ENCODE measurements around the gene MAJIN.

The MAJIN gene

GRCh38 chr11:64916040-64916774 lies 55.7 kb downstream of the MAJIN start:
- H3K27me3 ChIP-seq (ENCODE audit: control insufficient read depth, insufficient read depth, low read length), result no peaks in the 10 kb centered on the region
- H3K36me3 ChIP-seq (ENCODE audit: control insufficient read depth, insufficient read depth, low read length), result peaks cover 25% of the 10 kb centered on the region
- H3K4me1 ChIP-seq (ENCODE audit: control insufficient read depth, insufficient read depth, low read length), result peaks cover 6% of the 10 kb centered on the region
- H3K9ac ChIP-seq (ENCODE audit: low read depth, low read length), result peak overlapping the region; percentile 74
- no peaks in the 10 kb centered on the region for H3K9me3 ChIP-seq (ENCODE audit: control insufficient read depth, insufficient read depth, low read length)
- peak overlapping the region; percentile 96 for H3K4me3 ChIP-seq (ENCODE audit: low read depth, low read length)

GRCh38 chr11:64915376-64915887 lies 56.5 kb downstream of the MAJIN start:
- Histone ChIP-seq H3K9me3 (ENCODE audit: control insufficient read depth, insufficient read depth, low read length) (no peaks in the 10 kb centered on the region), H3K4me3 (ENCODE audit: low read depth, low read length) (peak overlapping the region; percentile 96), H3K27me3 (ENCODE audit: control insufficient read depth, insufficient read depth, low read length) (no peaks in the 10 kb centered on the region), H3K4me1 (ENCODE audit: control insufficient read depth, insufficient read depth, low read length) (peaks cover 6% of the 10 kb centered on the region), H3K9ac (ENCODE audit: low read depth, low read length) (no peak overlapping the region), H3K36me3 (ENCODE audit: control insufficient read depth, insufficient read depth, low read length) (peaks cover 32% of the 10 kb centered on the region)

- Histone ChIP-seq H3K36me3 (ENCODE audit: control insufficient read depth, insufficient read depth, low read length) (peaks cover 45% of the 10 kb centered on the region), H3K27me3 (ENCODE audit: control insufficient read depth, insufficient read depth, low read length) (no peaks in the 10 kb centered on the region), H3K9ac (ENCODE audit: low read depth, low read length) (no peak overlapping the region), H3K4me1 (ENCODE audit: control insufficient read depth, insufficient read depth, low read length) (peaks cover 6% of the 10 kb centered on the region), H3K4me3 (ENCODE audit: low read depth, low read length) (no peak overlapping the region), H3K9me3 (ENCODE audit: control insufficient read depth, insufficient read depth, low read length) (no peaks in the 10 kb centered on the region)
Measured at GRCh38 chr11:64914123-64914522, 57.8 kb downstream of the MAJIN start.

DNA sequence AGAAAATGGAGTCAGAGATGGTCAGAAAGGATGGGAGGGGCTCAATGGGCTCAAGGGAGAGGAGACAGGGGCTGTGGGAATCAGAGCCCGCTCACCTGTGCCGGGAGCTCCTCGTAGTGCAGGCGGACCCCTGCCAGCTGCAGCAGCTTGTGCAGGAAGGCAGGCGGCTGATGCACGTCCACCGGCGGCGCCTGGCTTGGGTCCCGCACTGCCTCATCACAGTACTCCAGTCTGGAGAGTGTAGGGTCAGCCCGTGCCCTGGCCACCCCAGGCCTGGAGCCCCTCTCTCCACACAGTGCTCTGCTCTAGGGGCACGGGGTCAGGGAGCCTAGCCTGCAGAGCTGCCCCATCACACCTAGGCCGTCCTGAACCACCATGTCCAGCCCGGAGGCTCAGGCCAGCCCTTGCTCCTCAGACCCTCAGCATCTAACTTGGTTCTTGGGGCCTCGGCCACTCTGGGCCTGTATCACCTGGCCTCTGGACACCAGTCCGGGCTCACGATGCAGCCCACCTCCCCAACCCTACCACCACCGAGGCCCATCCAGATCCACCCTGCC lies 58.7 kb downstream of the MAJIN start:
- peaks cover 48% of the 10 kb centered on the region for H3K36me3 ChIP-seq (ENCODE audit: control insufficient read depth, insufficient read depth, low read length)
- no peak overlapping the region for H3K9ac ChIP-seq (ENCODE audit: low read depth, low read length)
- no peaks in the 10 kb centered on the region for H3K9me3 ChIP-seq (ENCODE audit: control insufficient read depth, insufficient read depth, low read length)
- peaks cover 6% of the 10 kb centered on the region for H3K4me1 ChIP-seq (ENCODE audit: control insufficient read depth, insufficient read depth, low read length)
- no peaks in the 10 kb centered on the region for H3K27me3 ChIP-seq (ENCODE audit: control insufficient read depth, insufficient read depth, low read length)
- no peak overlapping the region for H3K4me3 ChIP-seq (ENCODE audit: low read depth, low read length)

DNA sequence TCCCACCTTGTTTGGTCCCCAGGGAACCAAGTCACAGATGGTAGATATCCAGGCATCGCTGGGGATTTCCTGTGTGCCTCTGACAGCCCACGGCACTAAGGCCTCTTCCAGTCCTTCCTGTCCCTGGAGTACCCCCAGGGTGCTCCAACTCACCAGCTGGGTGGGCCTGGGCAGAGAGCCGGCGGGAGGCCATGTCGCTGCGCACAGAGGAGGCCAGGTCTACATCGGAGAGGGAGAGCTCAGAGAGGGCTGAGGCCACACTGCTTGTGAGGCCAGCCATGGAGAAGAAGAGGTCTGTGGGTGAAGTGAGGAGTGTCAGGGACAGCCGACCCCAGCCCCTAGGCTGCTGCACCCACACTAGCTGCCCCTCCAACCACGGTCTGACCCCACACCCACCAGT lies 60.2 kb downstream of the MAJIN start:
- no peaks in the 10 kb centered on the region for H3K9me3 ChIP-seq (ENCODE audit: control insufficient read depth, insufficient read depth, low read length)
- H3K4me3 ChIP-seq (ENCODE audit: low read depth, low read length), result no peak overlapping the region
- H3K27me3 ChIP-seq (ENCODE audit: control insufficient read depth, insufficient read depth, low read length), result no peaks in the 10 kb centered on the region
- peaks cover 59% of the 10 kb centered on the region for H3K36me3 ChIP-seq (ENCODE audit: control insufficient read depth, insufficient read depth, low read length)
- H3K4me1 ChIP-seq (ENCODE audit: control insufficient read depth, insufficient read depth, low read length), result no peaks in the 10 kb centered on the region
- no peak overlapping the region for H3K9ac ChIP-seq (ENCODE audit: low read depth, low read length)

GRCh38 chr11:64911142-64911541 lies 60.8 kb downstream of the MAJIN start:
- H3K27me3 ChIP-seq (ENCODE audit: control insufficient read depth, insufficient read depth, low read length), result no peaks in the 10 kb centered on the region
- peaks cover 62% of the 10 kb centered on the region for H3K36me3 ChIP-seq (ENCODE audit: control insufficient read depth, insufficient read depth, low read length)
- H3K4me3 ChIP-seq (ENCODE audit: low read depth, low read length), result no peak overlapping the region
- H3K4me1 ChIP-seq (ENCODE audit: control insufficient read depth, insufficient read depth, low read length), result no peaks in the 10 kb centered on the region
- H3K9me3 ChIP-seq (ENCODE audit: control insufficient read depth, insufficient read depth, low read length), result no peaks in the 10 kb centered on the region
- H3K9ac ChIP-seq (ENCODE audit: low read depth, low read length), result no peak overlapping the region

DNA sequence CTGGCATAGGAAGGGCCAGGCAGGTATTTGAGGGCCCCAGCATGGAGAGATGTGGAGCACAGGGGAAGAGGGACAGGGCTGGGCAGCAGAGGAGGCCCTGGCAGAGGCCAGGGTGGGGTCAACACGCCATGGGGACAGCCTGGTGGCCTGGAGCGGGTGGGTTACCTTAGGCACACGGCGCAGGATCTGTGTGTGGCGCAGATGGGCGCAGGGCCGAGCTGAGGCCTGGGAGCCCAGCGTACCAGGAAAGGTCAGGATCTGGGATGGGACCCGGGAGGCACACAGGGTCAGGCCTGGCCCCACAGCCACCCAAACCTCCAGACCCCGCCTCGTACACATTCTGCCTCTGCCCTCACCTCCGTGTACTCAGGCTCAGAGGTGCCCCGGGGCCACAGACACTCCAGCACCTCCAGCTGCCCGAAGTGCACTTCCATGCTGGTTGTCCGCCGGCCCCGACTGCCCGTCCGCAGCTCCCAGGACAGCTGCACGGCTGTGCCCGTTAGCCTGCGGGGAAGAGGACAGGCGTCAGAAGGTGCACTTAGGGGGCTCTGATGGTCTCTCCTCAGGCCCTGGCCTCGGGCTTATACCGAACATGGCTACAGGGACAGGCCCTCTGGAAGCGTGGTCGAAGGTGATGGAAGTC lies 61.3 kb downstream of the MAJIN start:
- peaks cover 68% of the 10 kb centered on the region for H3K36me3 ChIP-seq (ENCODE audit: control insufficient read depth, insufficient read depth, low read length)
- H3K9me3 ChIP-seq (ENCODE audit: control insufficient read depth, insufficient read depth, low read length), result no peaks in the 10 kb centered on the region

GRCh38 chr11:64909653-64910343 lies 62.1 kb downstream of the MAJIN start:
- Histone ChIP-seq H3K4me3 (ENCODE audit: low read depth, low read length) (no peak overlapping the region), H3K27me3 (ENCODE audit: control insufficient read depth, insufficient read depth, low read length) (no peaks in the 10 kb centered on the region), H3K9ac (ENCODE audit: low read depth, low read length) (no peak overlapping the region), H3K4me1 (ENCODE audit: control insufficient read depth, insufficient read depth, low read length) (no peaks in the 10 kb centered on the region), H3K9me3 (ENCODE audit: control insufficient read depth, insufficient read depth, low read length) (no peaks in the 10 kb centered on the region), H3K36me3 (ENCODE audit: control insufficient read depth, insufficient read depth, low read length) (peaks cover 72% of the 10 kb centered on the region)

More for the DNA sequence above, 61.3 kb downstream of the MAJIN start:
- Histone ChIP-seq H3K27me3 (ENCODE audit: control insufficient read depth, insufficient read depth, low read length) (no peaks in the 10 kb centered on the region), H3K4me1 (ENCODE audit: control insufficient read depth, insufficient read depth, low read length) (no peaks in the 10 kb centered on the region), H3K4me3 (ENCODE audit: low read depth, low read length) (no peak overlapping the region), H3K9ac (ENCODE audit: low read depth, low read length) (no peak overlapping the region)

DNA sequence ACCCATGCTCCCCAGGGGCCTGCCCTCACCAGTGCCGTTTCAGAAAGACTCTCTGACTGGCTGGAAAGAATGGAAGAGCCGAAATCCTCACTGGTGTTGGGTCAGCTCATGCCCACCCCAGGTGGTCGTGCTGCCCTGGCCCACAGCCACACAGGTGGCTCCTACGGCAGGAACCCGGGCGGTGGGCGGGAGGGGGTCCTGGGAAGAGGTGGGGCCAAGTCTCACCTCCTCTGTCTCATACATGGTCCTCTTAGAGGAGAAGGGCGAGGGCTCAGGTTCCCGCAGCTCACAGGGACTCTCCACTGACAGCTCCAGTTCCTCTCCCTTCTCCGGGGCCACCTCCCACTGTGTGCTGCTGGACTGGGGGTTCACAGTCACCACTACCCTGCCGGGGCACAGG lies 63.1 kb downstream of the MAJIN start:
- Histone ChIP-seq H3K9me3 (ENCODE audit: control insufficient read depth, insufficient read depth, low read length) (no peaks in the 10 kb centered on the region), H3K27me3 (ENCODE audit: control insufficient read depth, insufficient read depth, low read length) (no peaks in the 10 kb centered on the region), H3K36me3 (ENCODE audit: control insufficient read depth, insufficient read depth, low read length) (peaks cover 67% of the 10 kb centered on the region), H3K9ac (ENCODE audit: low read depth, low read length) (no peak overlapping the region), H3K4me1 (ENCODE audit: control insufficient read depth, insufficient read depth, low read length) (no peaks in the 10 kb centered on the region), H3K4me3 (ENCODE audit: low read depth, low read length) (no peak overlapping the region)

DNA sequence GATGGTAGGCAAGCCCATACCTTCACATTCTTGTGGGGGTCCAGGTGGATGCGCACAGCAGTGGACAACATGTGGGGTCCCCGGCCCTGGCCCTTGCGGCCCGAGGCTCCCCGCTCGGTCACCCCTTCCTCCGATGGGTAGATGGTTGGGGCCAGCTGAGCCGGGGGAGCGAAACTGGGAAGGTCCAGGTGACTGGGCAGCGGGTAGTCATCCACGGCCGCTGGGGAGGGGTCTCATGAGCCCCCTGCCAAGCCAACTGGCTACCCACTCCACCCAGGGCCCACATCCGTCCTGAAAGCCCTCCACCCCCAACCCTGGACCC lies 65.6 kb downstream of the MAJIN start:
- Histone ChIP-seq H3K9me3 (ENCODE audit: control insufficient read depth, insufficient read depth, low read length) (no peaks in the 10 kb centered on the region), H3K9ac (ENCODE audit: low read depth, low read length) (no peak overlapping the region), H3K27me3 (ENCODE audit: control insufficient read depth, insufficient read depth, low read length) (no peaks in the 10 kb centered on the region), H3K4me1 (ENCODE audit: control insufficient read depth, insufficient read depth, low read length) (no peaks in the 10 kb centered on the region), H3K36me3 (ENCODE audit: control insufficient read depth, insufficient read depth, low read length) (peaks cover 60% of the 10 kb centered on the region), H3K4me3 (ENCODE audit: low read depth, low read length) (no peak overlapping the region)

GRCh38 chr11:64905516-64906313 lies 66.2 kb downstream of the MAJIN start:
- Histone ChIP-seq H3K9ac (ENCODE audit: low read depth, low read length) (no peak overlapping the region), H3K36me3 (ENCODE audit: control insufficient read depth, insufficient read depth, low read length) (peaks cover 56% of the 10 kb centered on the region), H3K4me1 (ENCODE audit: control insufficient read depth, insufficient read depth, low read length) (no peaks in the 10 kb centered on the region), H3K9me3 (ENCODE audit: control insufficient read depth, insufficient read depth, low read length) (no peaks in the 10 kb centered on the region), H3K4me3 (ENCODE audit: low read depth, low read length) (no peak overlapping the region), H3K27me3 (ENCODE audit: control insufficient read depth, insufficient read depth, low read length) (no peaks in the 10 kb centered on the region)

Measured in iPS-15b (cell line).